GM18526 (cell line): ENCODE measurements around the gene MS4A14.

Experiments
- POLR2A ChIP-seq: IDR thresholded peaks from 3 replicates; pipeline ENCODE4 v1.6.1; 2011; ENCODE audit not compliant: insufficient read length; ENCODE audit errors: extremely low read depth

Gene MS4A14, protein sequence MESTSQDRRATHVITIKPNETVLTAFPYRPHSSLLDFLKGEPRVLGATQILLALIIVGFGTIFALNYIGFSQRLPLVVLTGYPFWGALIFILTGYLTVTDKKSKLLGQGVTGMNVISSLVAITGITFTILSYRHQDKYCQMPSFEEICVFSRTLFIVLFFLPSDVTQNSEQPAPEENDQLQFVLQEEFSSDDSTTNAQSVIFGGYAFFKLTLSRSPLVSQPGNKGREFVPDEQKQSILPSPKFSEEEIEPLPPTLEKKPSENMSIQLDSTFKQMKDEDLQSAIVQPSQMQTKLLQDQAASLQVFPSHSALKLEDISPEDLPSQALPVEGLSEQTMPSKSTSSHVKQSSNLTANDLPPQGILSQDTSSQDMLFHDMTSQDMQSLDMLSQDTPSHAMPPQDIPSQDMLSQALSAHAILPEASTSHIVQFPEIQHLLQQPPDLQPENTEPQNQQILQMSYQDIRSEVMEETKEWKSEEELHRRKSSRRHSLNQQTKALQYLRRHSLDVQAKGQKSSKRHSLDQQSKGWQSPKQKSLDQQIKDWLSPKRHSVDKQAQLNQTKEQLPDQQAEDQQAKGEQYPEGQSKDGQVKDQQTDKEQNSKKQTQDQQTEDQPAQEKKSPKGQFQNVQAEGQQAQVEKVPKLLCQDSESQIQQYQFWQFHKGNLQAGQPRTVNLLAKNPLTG

DNA sequence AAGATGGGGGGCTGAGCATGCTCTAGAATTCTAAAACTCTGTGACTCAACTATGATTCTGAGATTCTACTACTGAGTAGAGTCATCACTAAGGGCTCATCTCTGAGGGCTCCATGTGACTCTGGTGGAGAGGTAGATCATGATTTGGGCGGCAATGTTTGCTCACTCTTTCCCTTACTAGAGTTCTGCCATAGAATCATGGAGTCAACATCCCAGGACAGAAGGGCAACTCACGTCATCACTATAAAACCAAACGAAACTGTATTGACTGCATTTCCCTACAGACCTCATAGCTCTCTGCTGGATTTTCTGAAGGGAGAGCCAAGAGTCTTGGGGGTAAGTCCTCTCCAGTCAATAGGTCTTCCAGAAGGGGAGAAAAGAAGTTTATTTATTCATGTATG is at the start of gene MS4A14:
Gene MS4A14 (plus strand): TSS at position 78 of the 400 bp plus-strand sequence. CDS start 120 bp downstream, at position 198.
- no peak for TF ChIP-seq POLR2A

DNA sequence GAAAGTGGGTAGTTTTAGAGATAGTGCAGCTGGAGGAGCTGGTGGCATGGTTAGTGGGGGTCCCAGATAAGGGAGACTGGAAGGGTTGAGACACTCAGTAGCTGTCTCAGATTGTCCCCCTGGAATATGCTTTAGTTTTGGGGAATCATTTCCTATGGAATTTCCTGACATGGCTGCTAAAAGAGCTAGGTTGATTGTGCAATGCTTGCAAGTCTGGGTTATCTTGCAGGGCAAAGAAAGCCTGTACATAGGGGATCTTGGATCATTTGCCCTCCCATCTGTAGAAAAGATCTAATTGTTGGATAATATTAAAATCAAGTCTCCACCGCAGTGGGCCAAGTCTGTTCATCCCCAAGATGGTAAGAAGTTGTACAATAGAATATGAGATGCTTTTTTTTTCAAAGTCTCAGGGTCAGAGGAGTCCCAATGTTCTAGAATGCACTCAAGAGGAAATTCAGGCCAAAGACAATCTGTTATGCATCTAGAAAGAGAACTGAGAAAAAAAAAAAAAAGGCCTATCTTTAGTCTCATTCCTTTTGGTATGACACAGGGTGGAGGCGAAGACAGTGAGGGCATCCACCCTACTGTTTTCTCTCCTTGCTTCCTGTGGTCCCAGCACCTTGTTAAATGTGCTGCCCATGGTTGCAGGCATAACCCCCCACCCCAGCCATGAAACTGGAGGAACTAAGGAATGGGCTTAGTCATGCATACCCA is 49.0 kb upstream of the MS4A14 start:
- no peak for TF ChIP-seq POLR2A

- no peak for TF ChIP-seq POLR2A
Measured at GRCh38 chr11:60348116-60348515, 48.1 kb upstream of the MS4A14 start.

DNA sequence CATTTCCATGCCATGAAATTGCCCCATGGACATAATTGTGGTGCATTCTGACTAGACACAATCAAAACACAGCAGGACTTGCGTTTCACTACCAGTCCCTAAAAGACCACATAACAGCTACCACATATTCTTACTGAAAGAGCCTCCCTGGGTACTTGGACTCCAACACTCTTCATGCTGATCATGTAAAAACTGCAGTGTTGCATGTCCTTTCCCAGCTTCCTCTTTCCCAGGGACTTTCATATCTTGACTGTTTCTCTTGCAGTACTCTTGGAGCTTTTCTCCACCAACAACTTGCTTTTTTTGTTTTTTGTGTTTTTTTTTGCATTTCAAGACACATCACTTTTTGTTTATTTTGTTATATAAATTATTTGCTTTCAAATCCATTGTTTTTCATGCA is 46.3 kb upstream of the MS4A14 start:
- no peak for TF ChIP-seq POLR2A

DNA sequence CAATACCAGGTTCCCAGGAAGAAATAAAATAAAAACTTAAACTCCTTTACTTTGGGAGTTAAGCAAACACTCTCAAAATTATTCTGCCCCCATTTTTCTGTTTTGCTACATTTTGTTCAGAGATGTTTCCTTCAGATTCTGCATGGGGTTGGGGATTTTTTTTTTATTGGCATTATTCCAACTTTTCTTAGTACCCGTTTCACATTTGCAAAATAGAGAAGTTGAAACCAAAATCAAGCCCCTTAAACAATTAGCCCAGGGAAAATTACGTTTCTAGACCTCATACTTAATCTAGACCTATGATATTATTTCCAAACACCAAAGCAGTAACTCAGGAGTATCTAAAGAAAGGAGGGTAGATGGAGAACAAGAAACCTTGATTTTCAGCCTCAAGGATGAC is 38.5 kb upstream of the MS4A14 start:
- no peak for TF ChIP-seq POLR2A

DNA sequence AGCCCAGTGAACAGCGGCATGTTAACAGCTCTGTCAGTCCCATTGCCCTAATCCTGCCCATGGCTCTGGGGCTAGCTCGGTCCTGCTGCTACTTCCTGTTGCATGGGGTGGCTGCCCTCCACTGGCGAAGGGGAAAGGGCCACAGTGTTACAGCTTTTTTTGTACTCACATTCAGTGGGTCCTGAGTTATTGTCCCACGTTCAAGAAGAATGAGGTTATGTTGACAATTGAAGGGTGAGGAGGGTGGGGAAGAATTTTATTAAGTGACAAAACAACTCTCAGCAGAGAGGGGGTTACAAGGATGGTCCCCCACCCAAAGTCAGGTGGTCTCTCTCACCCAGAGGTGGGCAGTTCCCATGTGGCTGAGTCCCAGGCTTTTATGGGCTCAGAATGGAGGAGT is 35.6 kb upstream of the MS4A14 start:
- TF ChIP-seq POLR2A = no peak

DNA sequence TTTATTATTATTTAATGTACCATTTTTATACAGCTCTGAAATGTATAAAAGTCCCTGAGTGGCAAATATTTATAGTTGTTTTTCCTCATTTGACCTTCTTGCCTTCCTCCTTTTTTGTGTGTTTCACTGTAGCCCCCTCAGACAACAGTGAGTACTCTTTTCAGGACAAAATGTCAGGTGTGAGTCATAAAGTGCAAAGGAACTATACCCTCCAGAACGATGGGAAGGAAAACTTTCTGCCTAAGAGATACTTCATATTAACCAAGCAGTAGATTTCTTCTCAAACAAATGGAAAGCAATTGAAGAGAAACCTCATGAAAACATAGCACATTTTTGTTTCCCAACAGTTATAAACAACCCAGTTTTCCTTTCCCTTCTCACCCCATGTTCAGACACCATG is 34.0 kb upstream of the MS4A14 start:
- no peak for TF ChIP-seq POLR2A

DNA sequence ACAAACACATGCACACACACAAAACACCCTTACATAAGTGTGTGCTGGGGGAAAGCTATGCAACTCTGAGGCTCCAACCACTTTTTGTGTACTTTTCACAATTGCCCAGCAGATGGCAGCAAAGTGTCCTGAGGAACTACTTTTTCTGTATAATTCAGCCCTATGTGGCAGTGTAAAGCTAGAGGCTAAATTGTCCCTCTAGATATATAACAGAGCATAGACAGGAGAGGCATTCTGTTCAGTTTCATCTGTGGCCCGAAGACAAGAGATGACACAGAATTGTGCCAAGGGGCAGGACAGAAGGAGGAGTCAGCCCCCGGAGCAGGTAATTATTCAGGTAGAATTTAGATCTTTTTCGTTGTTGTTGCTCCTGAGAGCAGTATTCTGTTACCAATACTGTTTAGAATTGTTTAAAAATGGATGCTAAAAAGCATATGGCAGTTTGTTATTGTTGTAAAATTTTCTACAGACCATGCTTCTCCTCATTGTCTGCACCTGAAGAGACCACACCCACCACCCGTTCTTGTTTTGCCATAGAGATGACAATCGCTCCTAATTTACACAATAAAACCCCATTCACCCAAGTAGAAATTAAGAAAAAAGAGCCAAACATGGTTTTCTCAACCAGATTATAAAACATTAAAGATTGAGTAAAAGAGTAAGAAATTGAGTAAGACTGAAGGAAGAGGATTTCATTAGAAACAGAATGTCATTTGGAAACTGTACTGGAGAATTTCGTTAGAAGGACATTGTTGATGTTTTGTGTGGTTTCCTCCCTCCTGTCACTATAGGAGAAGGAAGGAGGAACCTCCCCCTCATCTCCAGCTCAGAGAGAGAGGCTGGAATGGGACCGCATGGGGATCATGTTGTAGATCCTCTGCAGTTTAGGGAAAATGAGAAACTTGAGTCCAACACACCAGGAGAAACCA is 32.5 kb upstream of the MS4A14 start:
- TF ChIP-seq POLR2A = no peak

DNA sequence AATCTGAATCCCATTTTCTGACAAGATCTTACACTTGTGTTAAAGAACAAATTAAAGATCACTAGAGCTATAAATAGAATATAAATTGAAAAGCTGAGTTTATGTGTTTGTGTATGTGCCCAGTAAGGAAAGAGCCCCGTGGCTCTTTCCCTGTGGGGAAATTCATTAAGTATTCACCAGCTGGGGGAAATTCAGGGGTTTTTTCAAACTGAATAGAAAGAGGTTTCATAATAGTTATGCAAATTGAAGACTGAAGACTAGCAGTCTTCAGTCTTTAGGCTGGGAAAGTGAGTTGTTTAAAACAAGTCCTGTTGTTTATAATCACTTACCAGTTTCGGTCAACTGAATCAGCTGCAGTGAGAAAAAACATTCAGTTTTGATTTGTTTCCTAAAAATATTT is 29.2 kb upstream of the MS4A14 start:
- no peak for TF ChIP-seq POLR2A

DNA sequence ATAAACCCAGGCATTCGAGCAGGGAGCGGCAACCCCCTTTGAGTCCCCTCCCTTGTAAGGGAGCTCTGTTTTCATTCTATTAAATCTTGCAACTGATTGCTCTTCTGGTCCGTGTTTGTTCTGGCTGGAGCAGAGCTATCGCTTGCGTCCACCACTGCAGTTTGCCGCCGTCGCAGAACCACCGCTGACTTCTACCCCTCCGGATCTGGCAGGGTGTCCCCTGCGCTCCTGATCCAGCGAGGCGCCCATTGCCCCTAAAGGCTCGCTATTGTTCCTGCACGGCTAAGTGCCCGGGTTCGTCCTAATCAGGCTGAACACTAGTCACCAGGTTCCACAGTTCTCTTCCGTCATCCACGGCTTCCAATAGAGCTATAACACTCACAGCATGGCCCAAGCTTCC is 28.4 kb upstream of the MS4A14 start:
- TF ChIP-seq POLR2A = no peak

DNA sequence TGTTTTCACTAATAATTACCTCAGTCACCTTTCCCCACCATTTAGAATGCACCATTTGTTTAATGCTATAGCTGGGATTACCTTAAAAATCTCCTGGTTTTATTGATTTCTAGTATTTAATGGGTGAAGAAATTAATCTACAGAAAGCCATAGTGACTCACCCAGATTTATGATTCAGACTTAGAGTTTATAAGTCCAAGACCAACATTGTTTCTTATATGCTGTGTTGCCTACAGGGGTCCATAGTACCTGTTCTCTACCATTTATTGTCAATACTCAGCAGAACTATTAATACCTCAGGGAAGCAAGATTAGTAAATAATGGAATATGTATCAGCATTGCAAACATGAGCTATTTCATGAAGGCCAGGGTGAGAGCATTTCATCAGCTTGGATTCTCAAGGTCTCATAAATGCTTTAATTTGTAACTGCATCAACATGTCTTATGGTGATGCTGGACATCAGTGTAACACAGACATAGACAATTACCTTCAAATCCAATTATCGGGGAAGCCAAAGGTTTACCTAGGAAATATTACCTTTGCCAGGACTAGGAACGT is 25.9 kb upstream of the MS4A14 start:
- TF ChIP-seq POLR2A = no peak

DNA sequence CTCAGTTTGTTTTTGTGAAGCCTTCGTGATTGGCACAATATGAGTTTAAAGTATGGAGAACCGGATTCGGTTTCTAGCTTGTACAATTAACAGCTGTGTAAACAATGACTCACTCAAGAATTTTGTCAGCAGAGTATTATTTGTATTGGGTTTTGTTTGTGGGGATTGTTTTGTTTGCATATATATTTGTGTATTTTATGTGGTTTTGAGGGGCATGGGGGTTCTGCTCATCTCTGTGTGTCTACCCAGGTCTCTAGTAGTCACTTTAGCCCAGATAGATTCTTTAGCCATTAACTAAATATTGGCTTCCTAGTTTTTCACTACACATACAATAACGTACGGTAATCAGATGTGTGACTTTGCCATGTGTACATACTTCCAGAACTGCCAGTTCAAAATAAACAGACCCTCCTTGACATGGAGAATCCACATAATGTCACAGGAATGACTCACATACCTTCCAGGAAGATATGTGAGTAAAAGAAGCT is 25.4 kb upstream of the MS4A14 start:
- TF ChIP-seq POLR2A = no peak

DNA sequence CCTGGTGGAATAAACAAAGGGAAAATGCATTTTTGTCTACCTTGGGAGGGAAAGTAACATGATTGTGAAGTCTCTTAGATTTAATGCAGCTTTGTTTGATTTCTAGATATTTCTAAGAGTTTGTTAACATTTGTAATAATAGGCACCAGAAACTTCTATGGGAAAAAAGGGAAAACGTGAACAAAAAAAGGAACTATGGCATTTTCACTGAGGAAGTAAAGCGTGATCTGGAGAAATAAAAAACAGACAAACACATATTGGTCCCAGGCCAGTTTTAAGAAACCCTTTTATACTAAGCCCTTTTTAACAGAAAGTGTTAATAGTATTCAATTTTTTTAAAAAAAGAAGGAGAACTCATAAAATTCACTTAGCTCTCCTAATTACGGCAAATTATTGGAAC is 24.9 kb upstream of the MS4A14 start:
- TF ChIP-seq POLR2A = no peak

GRCh38 chr11:60371854-60372253 is 24.4 kb upstream of the MS4A14 start:
- no peak for TF ChIP-seq POLR2A

- TF ChIP-seq POLR2A = no peak
Measured at GRCh38 chr11:60372767-60373166, 23.5 kb upstream of the MS4A14 start.

- TF ChIP-seq POLR2A = no peak
Measured at GRCh38 chr11:60375316-60375715, 20.9 kb upstream of the MS4A14 start.
